CD14-positive monocyte (primary cell): ENCODE data around the gene TPST1. TPM values are rescaled to one million over a fixed set of nuclear protein-coding genes. Genes with fewer than 3 reads are reported as not detected.
"Not testable (repeated sequence)": the region's sequence is repeated elsewhere in the genome, so short reads cannot be mapped to it uniquely, and the experiment has no call there.

Experiments
- DNase-seq, 3 donors: peaks; one replicate each; pipeline ENCODE4 v3.0.0-alpha.2; 2011 to 2022
- H2AFZ ChIP-seq: 2 replicates; pipeline ENCODE4 v1.6.0; 2012; ENCODE audit warnings: mild to moderate bottlenecking, low read depth, low read length, inconsistent platforms; ENCODE audit not compliant: insufficient read depth, poor library complexity, severe bottlenecking
- H3K27ac ChIP-seq, 2 donors: 1 replicate in 1 of 2; 2 replicates in 1 of 2; pipeline ENCODE4 v1.5.1; 2012 to 2013; ENCODE audit warnings: low read length in 2 of 2, control low read depth in 1 of 2, inconsistent platforms in 1 of 2, low read depth in 1 of 2, mild to moderate bottlenecking in 1 of 2
- H3K27me3 ChIP-seq, 2 donors: one replicate each; pipeline versions ENCODE4 v1.6.0 to v1.6.1; 2011 to 2013; ENCODE audit warnings: low read length in 2 of 2; ENCODE audit not compliant: control insufficient read depth in 2 of 2, insufficient read depth in 2 of 2
- H3K36me3 ChIP-seq, 2 donors: replicated peaks in 1 of 2; 1 replicate in 1 of 2; 2 replicates in 1 of 2; pipeline versions ENCODE4 v1.5.1 to v1.6.1; 2012 to 2013; ENCODE audit warnings: low read length in 2 of 2, control low read depth in 1 of 2, inconsistent platforms in 1 of 2, mild to moderate bottlenecking in 1 of 2; ENCODE audit not compliant: insufficient read depth in 2 of 2, control insufficient read depth in 1 of 2
- H3K4me1 ChIP-seq, 2 donors: 1 replicate in 1 of 2; 2 replicates in 1 of 2; pipeline versions ENCODE4 v1.5.1 to v1.6.1; 2012 to 2013; ENCODE audit warnings: low read length in 2 of 2, control low read depth in 1 of 2, inconsistent platforms in 1 of 2, mild to moderate bottlenecking in 1 of 2, moderate library complexity in 1 of 2; ENCODE audit not compliant: insufficient read depth in 2 of 2, control insufficient read depth in 1 of 2
- H3K4me2 ChIP-seq: replicated peaks from 2 replicates; pipeline ENCODE3; 2012; ENCODE audit warnings: low read length, moderate library complexity, mild to moderate bottlenecking; ENCODE audit not compliant: poor library complexity, severe bottlenecking; ENCODE audit errors: extremely low read depth
- H3K4me3 ChIP-seq, 3 experiments: fragments of 200-600 bp in 1 of 3; sonication (generic) in 1 of 3; replicated peaks in 1 of 3; 1 replicate in 2 of 3; 2 replicates in 1 of 3; pipeline ENCODE4 v1.5.1; 2011 to 2013; ENCODE audit warnings: low read length in 3 of 3, mild to moderate bottlenecking in 3 of 3, control low read depth in 2 of 3, low read depth in 2 of 3, inconsistent platforms in 1 of 3, moderate library complexity in 1 of 3
- H3K79me2 ChIP-seq: 2 replicates; pipeline ENCODE4 v1.6.0; 2012; ENCODE audit warnings: mild to moderate bottlenecking, control low read depth, inconsistent platforms, low read length, moderate library complexity; ENCODE audit not compliant: insufficient read depth
- H3K9ac ChIP-seq: 2 replicates; pipeline ENCODE4 v1.6.0; 2017; ENCODE audit warnings: low read length, mild to moderate bottlenecking; ENCODE audit not compliant: insufficient read depth, poor library complexity, severe bottlenecking
- H3K9me3 ChIP-seq, 2 donors: replicated peaks in 1 of 2; 1 replicate in 1 of 2; 2 replicates in 1 of 2; pipeline versions ENCODE4 v1.5.1 to v1.6.1; 2012 to 2013; ENCODE audit warnings: low read length in 2 of 2, control low read depth in 1 of 2; ENCODE audit not compliant: control insufficient read depth in 1 of 2, insufficient read depth in 1 of 2
- H4K20me1 ChIP-seq: 2 replicates; pipeline ENCODE4 v1.6.0; 2012; ENCODE audit warnings: mild to moderate bottlenecking, low read length, control low read depth, moderate library complexity; ENCODE audit not compliant: insufficient read depth
- H3K27ac Mint-ChIP-seq, 7 donors: one replicate each; pipeline ENCODE4 v1.8.0; 2020; ENCODE audit warnings: mild to moderate bottlenecking in 7 of 7, mixed read lengths in 7 of 7, moderate library complexity in 6 of 7, inconsistent platforms in 2 of 7
- H3K27me3 Mint-ChIP-seq, 3 donors: one replicate each; pipeline ENCODE4 v1.8.0; 2021 to 2022; ENCODE audit warnings: low read depth in 3 of 3, mild to moderate bottlenecking in 3 of 3, mixed read lengths in 3 of 3, moderate library complexity in 3 of 3, inconsistent platforms in 1 of 3
- H3K36me3 Mint-ChIP-seq, 2 donors: one replicate each; pipeline ENCODE4 v1.8.0; 2020; ENCODE audit warnings: mixed read lengths in 2 of 2, inconsistent platforms in 1 of 2, mild to moderate bottlenecking in 1 of 2
- H3K4me1 Mint-ChIP-seq: one replicate; pipeline ENCODE4 v1.8.0; 2020; ENCODE audit warnings: mild to moderate bottlenecking, mixed read lengths
- H3K4me3 Mint-ChIP-seq, 2 donors: one replicate each; pipeline ENCODE4 v1.8.0; 2020; ENCODE audit warnings: mild to moderate bottlenecking in 2 of 2, mixed read lengths in 2 of 2, moderate library complexity in 1 of 2
- H3K9me3 Mint-ChIP-seq, 7 donors: one replicate each; pipeline ENCODE4 v1.8.0; 2020 to 2022; ENCODE audit warnings: mixed read lengths in 7 of 7, mild to moderate bottlenecking in 6 of 7, moderate library complexity in 6 of 7, inconsistent platforms in 2 of 7
- WGBS: methylation state at CpG from one replicate; pipeline ENCODE4 v1.1.5; 2013; ENCODE audit warnings: missing lambda C conversion rate; ENCODE audit not compliant: insufficient coverage; 5-methylcytosine and 5-hydroxymethylcytosine counted together
- intact Hi-C, 2 donors: fragments of 100-400 bp; cut with micrococcal nuclease; formaldehyde crosslinking; loops; one replicate each; pipeline versions ENCODE4 v1.15.0 to v1.15.1; 2023
- polyA plus RNA-seq, 3 donors: library from polyadenylated mRNA; depleted of rRNA in 1 of 3; unstranded in 2 of 3; stranded (reverse) in 1 of 3; fragments of 300-500 nt in 2 of 3; fragments of >200 nt in 1 of 3; fragmentation: Illumina TruSeq in 2 of 3; gene quantifications; 1 replicate in 2 of 3; 2 replicates in 1 of 3; pipeline ENCODE4 v1.2.3, GENCODE V29; 2012 to 2021
- TF ChIP-seq, protein P1 (sequence below): fragments of 200-600 bp; IDR thresholded peaks from one replicate; pipeline ENCODE4 v1.8.0; 2022; ENCODE audit warnings: antibody characterized with exemption, mild to moderate bottlenecking

Gene TPST1
- polyA plus RNA-seq, 3 donors = 0.54 to 4.8 (median 4.2) TPM

DNA sequence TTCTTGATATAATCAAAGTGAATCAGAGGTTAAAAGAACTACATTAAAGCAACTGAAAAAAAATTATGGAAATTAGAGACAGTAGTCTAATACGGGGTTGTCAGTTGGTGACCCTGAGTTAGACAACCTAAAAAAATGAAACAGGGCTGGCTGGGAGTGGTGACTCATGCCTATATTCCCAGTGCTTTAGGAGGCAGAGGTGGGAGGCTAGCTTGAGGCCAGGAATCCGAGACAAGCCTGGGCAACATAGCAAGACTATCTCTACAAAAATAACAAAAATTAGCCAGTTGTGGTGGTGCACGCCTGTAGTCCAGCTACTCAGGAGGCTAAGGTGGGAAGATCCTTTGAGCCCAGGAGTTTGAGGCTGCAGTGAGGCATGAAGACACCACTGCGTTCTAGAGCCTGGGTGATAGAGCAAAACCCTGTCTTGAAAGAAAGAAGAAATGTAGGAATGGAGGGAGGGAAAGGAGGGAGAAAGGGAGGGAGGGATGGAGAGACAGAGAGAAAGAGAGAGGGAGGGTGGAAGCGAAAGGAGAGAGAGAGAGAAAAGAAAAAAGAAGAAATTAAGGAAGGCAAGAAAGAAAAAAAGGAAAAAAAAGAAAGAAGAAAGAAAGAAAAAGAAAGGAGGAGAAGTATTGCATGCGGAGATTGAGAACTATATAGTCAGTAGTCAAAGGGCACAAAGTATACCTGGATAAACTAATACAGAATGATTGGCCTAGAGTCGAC, 166.1 kb downstream of the TPST1 start:
- Mint-ChIP-seq H3K9me3 (peaks cover 0 to 5% (median 0%) of the 10 kb centered on the region in 7 donors), H3K4me1 (no peaks in the 10 kb centered on the region), H3K27ac (no peak overlapping the region), H3K4me3 (no peak overlapping the region), H3K36me3 (no peaks in the 10 kb centered on the region), H3K27me3 (peaks cover 0 to 3% (median 0%) of the 10 kb centered on the region in 3 donors)
- no peak overlapping the region for H3K4me2 ChIP-seq
- H3K27ac ChIP-seq = no peak overlapping the region
- H4K20me1 ChIP-seq = no peaks in the 10 kb centered on the region
- no peak overlapping the region for H3K4me3 ChIP-seq
- no peaks in the 10 kb centered on the region for H3K27me3 ChIP-seq
- H3K36me3 ChIP-seq = no peaks in the 10 kb centered on the region
- DNase-seq = no peak
- no peaks in the 10 kb centered on the region for H3K79me2 ChIP-seq
- TF ChIP-seq, protein P1, sequence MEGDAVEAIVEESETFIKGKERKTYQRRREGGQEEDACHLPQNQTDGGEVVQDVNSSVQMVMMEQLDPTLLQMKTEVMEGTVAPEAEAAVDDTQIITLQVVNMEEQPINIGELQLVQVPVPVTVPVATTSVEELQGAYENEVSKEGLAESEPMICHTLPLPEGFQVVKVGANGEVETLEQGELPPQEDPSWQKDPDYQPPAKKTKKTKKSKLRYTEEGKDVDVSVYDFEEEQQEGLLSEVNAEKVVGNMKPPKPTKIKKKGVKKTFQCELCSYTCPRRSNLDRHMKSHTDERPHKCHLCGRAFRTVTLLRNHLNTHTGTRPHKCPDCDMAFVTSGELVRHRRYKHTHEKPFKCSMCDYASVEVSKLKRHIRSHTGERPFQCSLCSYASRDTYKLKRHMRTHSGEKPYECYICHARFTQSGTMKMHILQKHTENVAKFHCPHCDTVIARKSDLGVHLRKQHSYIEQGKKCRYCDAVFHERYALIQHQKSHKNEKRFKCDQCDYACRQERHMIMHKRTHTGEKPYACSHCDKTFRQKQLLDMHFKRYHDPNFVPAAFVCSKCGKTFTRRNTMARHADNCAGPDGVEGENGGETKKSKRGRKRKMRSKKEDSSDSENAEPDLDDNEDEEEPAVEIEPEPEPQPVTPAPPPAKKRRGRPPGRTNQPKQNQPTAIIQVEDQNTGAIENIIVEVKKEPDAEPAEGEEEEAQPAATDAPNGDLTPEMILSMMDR = no peak
- no peaks in the 10 kb centered on the region for H3K4me1 ChIP-seq
- H3K9me3 ChIP-seq = no peaks in the 10 kb centered on the region
- H2AFZ ChIP-seq = no peak overlapping the region
- 98% methylated on average over 4 of the region's 7 CpGs for WGBS
- intact Hi-C loops = no loop called here
- H3K9ac ChIP-seq = no peak overlapping the region

DNA sequence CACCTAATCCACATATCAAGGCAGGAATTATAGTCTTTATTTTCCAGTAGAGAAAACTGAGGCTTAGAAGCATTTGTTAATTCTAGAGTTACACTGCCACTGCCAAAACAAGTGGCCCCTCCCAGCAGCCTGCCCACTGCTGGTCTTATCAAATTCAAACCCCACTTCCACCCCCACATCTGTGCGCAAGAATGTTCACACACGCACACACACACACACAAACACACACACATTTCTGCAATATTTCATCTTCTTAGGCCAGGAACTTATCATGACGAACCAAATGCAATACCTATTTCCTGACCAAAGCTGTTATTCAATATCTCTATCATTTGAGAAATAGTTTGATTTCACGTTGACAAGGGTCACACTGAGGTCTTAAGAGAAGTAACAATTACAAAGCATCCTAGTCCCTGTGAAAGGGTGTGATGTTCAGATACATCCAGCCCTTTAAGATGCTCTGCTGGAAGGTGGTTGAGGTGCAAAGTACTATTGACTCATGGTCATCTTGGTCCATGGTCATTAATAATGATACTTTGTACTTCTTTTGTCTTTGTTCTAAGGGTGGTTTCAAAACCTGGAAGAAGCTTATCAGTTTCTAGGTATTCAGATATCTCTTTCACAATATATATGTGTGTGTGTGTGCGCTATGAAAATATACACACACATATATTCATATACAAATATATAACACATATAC, 169.2 kb downstream of the TPST1 start:
- H2AFZ ChIP-seq, H3K79me2 ChIP-seq, H3K9me3 Mint-ChIP-seq, H3K36me3 Mint-ChIP-seq, H3K9ac ChIP-seq, H3K27me3 Mint-ChIP-seq, H4K20me1 ChIP-seq, H3K4me1 ChIP-seq, H3K36me3 ChIP-seq, H3K4me3 Mint-ChIP-seq, H3K4me2 ChIP-seq, H3K27ac ChIP-seq, H3K9me3 ChIP-seq, H3K4me3 ChIP-seq, H3K27ac Mint-ChIP-seq, intact Hi-C loops, H3K27me3 ChIP-seq, DNase-seq, H3K4me1 Mint-ChIP-seq: not testable (repeated sequence)
- 51% methylated on average over 2 of the region's 5 CpGs for WGBS
